Right atrium auricular region (tissue), 2 donors: Measurements from ENCODE around the gene COL13A1. TPM values are rescaled to one million over a fixed set of nuclear protein-coding genes. Genes with fewer than 3 reads are reported as not detected.

Experiments used
- DNase-seq: peaks from one replicate; pipeline ENCODE4 v3.0.0-alpha.2; 2019; ENCODE audit warnings: low spot score
- H3K27ac ChIP-seq, 2 donors: fragments of 200-600 bp; sonication (generic); 1 replicate in 1 of 2; 2 replicates in 1 of 2; pipeline ENCODE4 v1.5.1; 2016 to 2019
- H3K27me3 ChIP-seq, 2 donors: fragments of 200-600 bp; sonication (generic); one replicate each; pipeline versions ENCODE4 v1.5.1 to v1.6.0; 2017 to 2019
- H3K36me3 ChIP-seq: fragments of 200-600 bp; sonication (generic); one replicate; pipeline ENCODE4 v1.5.1; 2016
- H3K4me1 ChIP-seq, 2 donors: fragments of 200-600 bp; sonication (generic); one replicate each; pipeline versions ENCODE4 v1.5.1 to v1.6.0; 2017 to 2019
- H3K4me3 ChIP-seq, 2 donors: fragments of 200-600 bp; sonication (generic); 1 replicate in 1 of 2; 2 replicates in 1 of 2; pipeline ENCODE4 v1.5.1; 2017 to 2019; ENCODE audit warnings: mild to moderate bottlenecking in 1 of 2, moderate library complexity in 1 of 2
- H3K9me3 ChIP-seq, 2 donors: fragments of 200-600 bp; sonication (generic); one replicate each; pipeline ENCODE4 v1.5.1; 2019
- total RNA-seq, 2 donors: library from RNA; depleted of rRNA; stranded (reverse); fragments of >200 nt; gene quantifications; one replicate each; pipeline ENCODE4 v1.1.0, GENCODE V29; 2016
- TF ChIP-seq, protein P1 (sequence below), 2 donors: fragments of 200-600 bp; sonication (generic); IDR thresholded peaks; one replicate each; pipeline ENCODE4 v1.5.1; 2019; ENCODE audit warnings: antibody characterized with exemption in 2 of 2

The COL13A1 gene
- total RNA-seq, 2 donors from 2014 or later: 5.7 to 11.8 TPM

DNA sequence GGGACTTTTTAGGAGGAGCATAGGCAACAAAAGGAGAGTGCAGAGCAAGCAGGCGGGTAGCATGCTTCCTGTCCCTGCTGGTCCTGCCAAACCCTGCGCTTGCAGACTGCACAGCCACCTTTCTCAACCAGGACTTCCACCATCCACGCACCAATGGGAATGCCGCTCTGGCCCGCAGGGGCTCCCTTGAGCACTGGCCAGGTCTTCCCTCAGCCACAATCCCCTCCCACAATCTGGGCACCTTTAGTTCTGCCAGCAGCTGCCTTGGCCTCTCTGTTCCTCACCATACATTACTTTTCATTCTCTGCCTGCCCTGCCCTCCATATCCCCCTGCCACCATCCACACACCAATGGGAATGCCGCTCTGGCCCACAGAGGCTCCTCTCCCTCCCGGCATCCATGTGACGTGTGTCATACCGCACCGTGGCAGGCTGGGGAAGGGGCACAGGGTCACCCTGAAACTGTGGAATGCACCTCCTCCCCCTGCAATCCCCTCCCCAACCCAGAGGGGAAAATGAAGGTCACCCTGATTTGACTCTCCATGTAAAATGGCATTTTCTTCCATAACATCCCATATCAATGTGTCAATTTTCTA, 153.6 kb downstream of the COL13A1 start:
- DNase-seq: no peak
- no peaks in the 10 kb centered on the region for H3K9me3 ChIP-seq
- H3K27ac ChIP-seq: no peak overlapping the region
- H3K36me3 ChIP-seq: no peaks in the 10 kb centered on the region
- H3K27me3 ChIP-seq: no peaks in the 10 kb centered on the region
- no peak overlapping the region for H3K4me3 ChIP-seq
- no peaks in the 10 kb centered on the region for H3K4me1 ChIP-seq
- TF ChIP-seq, protein P1, sequence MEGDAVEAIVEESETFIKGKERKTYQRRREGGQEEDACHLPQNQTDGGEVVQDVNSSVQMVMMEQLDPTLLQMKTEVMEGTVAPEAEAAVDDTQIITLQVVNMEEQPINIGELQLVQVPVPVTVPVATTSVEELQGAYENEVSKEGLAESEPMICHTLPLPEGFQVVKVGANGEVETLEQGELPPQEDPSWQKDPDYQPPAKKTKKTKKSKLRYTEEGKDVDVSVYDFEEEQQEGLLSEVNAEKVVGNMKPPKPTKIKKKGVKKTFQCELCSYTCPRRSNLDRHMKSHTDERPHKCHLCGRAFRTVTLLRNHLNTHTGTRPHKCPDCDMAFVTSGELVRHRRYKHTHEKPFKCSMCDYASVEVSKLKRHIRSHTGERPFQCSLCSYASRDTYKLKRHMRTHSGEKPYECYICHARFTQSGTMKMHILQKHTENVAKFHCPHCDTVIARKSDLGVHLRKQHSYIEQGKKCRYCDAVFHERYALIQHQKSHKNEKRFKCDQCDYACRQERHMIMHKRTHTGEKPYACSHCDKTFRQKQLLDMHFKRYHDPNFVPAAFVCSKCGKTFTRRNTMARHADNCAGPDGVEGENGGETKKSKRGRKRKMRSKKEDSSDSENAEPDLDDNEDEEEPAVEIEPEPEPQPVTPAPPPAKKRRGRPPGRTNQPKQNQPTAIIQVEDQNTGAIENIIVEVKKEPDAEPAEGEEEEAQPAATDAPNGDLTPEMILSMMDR (IDR thresholded peaks at IDR 0.05): no peak

DNA sequence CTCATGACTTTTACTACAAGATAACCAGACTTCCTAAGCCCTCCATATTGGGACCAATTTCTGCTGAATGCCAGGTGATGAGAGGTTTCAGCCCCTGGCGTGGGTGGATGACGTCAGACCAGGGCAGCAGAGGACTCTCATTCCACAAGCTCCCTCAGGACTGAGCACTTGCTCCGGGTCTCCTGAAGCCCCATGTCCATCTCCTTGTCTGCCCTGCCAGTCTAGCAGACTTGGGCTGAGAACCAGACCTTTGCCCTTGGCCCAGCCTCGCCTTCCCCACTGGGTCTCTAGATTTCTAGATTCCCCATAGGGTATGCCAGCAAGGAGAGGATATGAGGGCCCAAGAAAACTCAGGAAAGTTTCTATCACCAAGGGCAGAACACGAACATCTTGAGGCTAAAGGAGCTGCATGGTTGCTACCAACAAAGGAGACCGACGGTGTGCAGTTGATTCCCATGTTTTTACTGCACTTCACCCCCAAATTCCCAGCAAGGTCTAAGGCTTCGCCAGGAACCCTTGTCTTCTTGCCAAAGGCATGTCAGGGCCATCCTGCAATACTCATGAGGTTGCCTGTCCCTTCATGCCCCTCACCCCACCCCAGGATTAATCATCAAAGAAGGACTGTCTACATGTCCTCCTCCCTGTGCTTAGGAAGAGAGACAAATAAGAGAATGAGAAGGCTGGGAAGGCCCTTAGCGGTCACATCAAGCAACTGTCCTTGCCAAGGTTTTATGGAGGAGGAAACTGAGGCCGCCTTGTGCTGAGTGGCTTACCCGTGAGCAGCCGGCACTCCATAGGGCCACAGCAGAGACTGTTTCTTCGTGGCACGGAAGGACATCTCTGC, 154.4 kb downstream of the COL13A1 start:
- no peak for DNase-seq
- TF ChIP-seq, protein P1 (IDR thresholded peaks at IDR 0.05): no peak
- H3K36me3 ChIP-seq: no peaks in the 10 kb centered on the region
- no peak overlapping the region for H3K27ac ChIP-seq
- H3K4me3 ChIP-seq: no peak overlapping the region
- no peaks in the 10 kb centered on the region for H3K9me3 ChIP-seq
- H3K4me1 ChIP-seq: no peaks in the 10 kb centered on the region
- H3K27me3 ChIP-seq: no peaks in the 10 kb centered on the region

DNA sequence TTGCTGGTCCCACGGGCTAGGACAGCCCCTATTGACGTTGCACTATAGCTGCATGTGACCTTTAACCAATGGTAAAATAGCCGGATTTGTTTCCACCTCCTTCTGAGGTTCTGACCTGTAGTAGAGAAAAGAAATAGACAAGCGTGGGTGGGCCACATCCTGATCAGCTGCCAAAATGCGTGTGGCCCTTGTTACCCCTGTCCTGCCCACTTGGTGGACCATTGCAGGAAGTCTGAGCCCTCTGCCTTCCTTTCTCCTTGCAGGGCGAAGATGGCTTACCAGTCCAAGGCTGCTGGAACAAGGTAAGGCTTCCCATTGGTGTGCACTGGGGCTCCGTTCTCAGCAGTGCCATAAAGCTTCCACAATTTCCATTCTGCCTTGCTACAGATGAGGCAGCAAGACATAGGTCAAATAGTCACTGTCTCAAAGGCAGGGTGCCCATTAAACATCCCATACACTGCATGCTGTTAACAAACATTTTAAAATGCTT, 155.1 kb downstream of the COL13A1 start:
- Histone ChIP-seq H3K36me3 (no peaks in the 10 kb centered on the region), H3K4me1 (no peaks in the 10 kb centered on the region), H3K27me3 (no peaks in the 10 kb centered on the region), H3K4me3 (no peak overlapping the region), H3K27ac (no peak overlapping the region), H3K9me3 (no peaks in the 10 kb centered on the region)
- no peak for DNase-seq
- TF ChIP-seq, protein P1 (IDR thresholded peaks at IDR 0.05): no peak

DNA sequence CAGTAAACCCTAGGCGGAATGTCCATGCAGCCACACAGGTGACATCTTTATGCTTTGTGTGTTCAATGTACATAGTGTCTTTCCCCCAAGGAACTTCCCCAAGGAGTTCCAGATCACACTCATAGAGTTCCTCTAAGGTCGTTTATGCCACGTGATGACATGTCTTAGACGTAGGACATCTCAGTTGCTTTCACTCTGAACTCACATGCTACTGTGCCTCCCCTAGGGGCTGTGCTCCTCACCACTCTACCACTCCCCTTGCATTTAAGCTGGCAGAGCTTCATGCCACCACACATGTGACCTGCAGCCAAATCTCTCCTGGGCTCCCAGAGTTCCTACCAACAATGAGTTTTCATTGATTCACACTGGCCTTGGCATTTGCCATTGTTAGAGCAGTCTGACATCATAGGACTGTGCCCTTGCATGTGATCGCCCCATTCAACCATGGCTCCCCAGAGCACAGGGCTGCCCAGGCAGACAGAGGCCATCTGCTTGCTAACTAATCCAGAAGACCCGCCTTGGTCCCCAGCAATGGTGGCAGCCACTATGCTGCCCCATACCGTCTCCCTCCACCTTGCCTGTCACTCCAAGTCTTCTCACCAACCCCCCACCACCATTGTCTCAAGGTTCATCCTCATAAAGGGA, 155.7 kb downstream of the COL13A1 start:
- H3K4me3 ChIP-seq: no peak overlapping the region
- no peaks in the 10 kb centered on the region for H3K9me3 ChIP-seq
- TF ChIP-seq, protein P1 (IDR thresholded peaks at IDR 0.05): no peak
- no peaks in the 10 kb centered on the region for H3K36me3 ChIP-seq
- H3K27me3 ChIP-seq: no peaks in the 10 kb centered on the region
- DNase-seq: no peak
- H3K27ac ChIP-seq: no peak overlapping the region
- no peaks in the 10 kb centered on the region for H3K4me1 ChIP-seq

DNA sequence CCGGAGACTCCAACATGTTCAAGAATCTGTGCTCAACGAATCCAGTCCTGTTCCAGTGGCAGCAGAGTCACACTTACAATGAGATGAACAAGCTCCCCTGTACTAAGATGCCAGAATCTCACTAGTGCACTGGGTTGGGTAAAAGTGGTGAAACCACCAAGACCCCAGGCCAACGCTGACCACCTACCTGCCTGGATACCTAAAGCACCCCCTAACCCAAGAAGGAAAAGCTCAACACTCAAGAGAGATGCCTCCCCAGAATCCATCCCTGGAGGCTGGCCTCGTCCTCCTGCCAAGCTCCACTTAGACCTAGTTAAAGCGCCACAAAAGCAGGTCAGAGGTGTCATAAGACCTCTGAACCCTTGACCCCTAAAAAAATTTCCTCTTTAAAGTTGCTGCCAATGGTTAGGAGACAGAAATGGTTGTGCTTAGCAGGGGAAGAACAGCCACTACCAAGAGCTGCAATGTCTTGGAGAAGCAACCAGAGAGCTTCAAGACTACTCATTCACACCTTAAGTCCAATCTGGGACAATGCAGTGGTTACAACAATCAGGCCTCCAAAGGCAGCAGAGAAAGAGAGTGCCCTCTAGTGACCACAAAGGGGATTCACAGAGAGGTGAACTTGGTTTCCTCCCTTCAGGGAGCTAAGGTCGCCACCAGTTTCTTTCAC, 156.3 kb downstream of the COL13A1 start:
- H3K36me3 ChIP-seq: no peaks in the 10 kb centered on the region
- H3K4me1 ChIP-seq: no peaks in the 10 kb centered on the region
- no peaks in the 10 kb centered on the region for H3K27me3 ChIP-seq
- TF ChIP-seq, protein P1 (IDR thresholded peaks at IDR 0.05): peak; percentile 46 to 69
- no peak overlapping the region for H3K4me3 ChIP-seq
- H3K9me3 ChIP-seq: no peaks in the 10 kb centered on the region
- DNase-seq: no peak
- H3K27ac ChIP-seq: no peak overlapping the region
